Vagina (tissue), 2 donors: ENCODE data around the gene MRPL24.

Experiments
- CTCF ChIP-seq, 3 experiments: fragments of 450-650 bp in 2 of 3; fragments of 200-600 bp in 1 of 3; sonication (generic) in 1 of 3; IDR thresholded peaks; one replicate each; pipeline ENCODE4 v1.5.1; 2017 to 2019; ENCODE audit warnings: antibody characterized with exemption in 3 of 3, mild to moderate bottlenecking in 2 of 3, moderate library complexity in 2 of 3
- POLR2A ChIP-seq, 2 donors: fragments of 450-650 bp; IDR thresholded peaks; one replicate each; pipeline ENCODE4 v1.6.1; 2017; ENCODE audit warnings: antibody characterized with exemption in 2 of 2, mild to moderate bottlenecking in 2 of 2, moderate library complexity in 2 of 2

GRCh38 chr1:156738407-156738806 lies 2.5 kb downstream of the MRPL24 start:
- TF ChIP-seq CTCF (IDR thresholded peaks at IDR 0.05) (no peak), POLR2A (IDR thresholded peaks at IDR 0.05) (no peak)
